Gastrocnemius medialis (tissue), 4 donors: Measurements from ENCODE around the gene MIPOL1.

Experiments used
- CTCF ChIP-seq, 5 experiments: fragments of 450-650 bp in 3 of 5; fragments of 200-600 bp in 2 of 5; sonication (generic) in 2 of 5; IDR thresholded peaks in 4 of 5; conservative IDR thresholded peaks in 1 of 5; 1 replicate in 4 of 5; 2 replicates in 1 of 5; pipeline ENCODE4 v1.5.1; 2016 to 2019; ENCODE audit warnings: antibody characterized with exemption in 5 of 5, mild to moderate bottlenecking in 3 of 5, moderate library complexity in 3 of 5
- POLR2A ChIP-seq, 2 donors: fragments of 450-650 bp; IDR thresholded peaks; one replicate each; pipeline ENCODE4 v1.6.1; 2017; ENCODE audit warnings: antibody characterized with exemption in 2 of 2, mild to moderate bottlenecking in 2 of 2, moderate library complexity in 2 of 2

- TF ChIP-seq CTCF (IDR thresholded peaks at IDR 0.05 in 4 of 5, conservative IDR thresholded peaks at IDR 0.05 in 1 of 5) (no peak), POLR2A (IDR thresholded peaks at IDR 0.05) (no peak)
Measured at GRCh38 chr14:37474191-37474590, 276.5 kb downstream of the MIPOL1 start.
